Liver (tissue), 9 donors: ENCODE data around the gene IFNA7. TPM values are rescaled to one million over a fixed set of nuclear protein-coding genes. Genes with fewer than 3 reads are reported as not detected.
"Not testable (repeated sequence)": the region's sequence is repeated elsewhere in the genome, so short reads cannot be mapped to it uniquely, and the experiment has no call there.

Experiments used
- DNase-seq: peaks from one replicate; pipeline ENCODE4 v3.0.0-alpha.2; 2017; ENCODE audit warnings: low spot score
- H3K27ac ChIP-seq, 2 donors: one replicate each; pipeline ENCODE4 v1.7.0; 2013; ENCODE audit warnings: inconsistent platforms in 2 of 2, low read length in 2 of 2, control low read depth in 1 of 2, low read depth in 1 of 2, mild to moderate bottlenecking in 1 of 2
- H3K27me3 ChIP-seq, 4 donors: one replicate each; pipeline versions ENCODE4 v1.6.1 to v1.7.0; 2013; ENCODE audit warnings: low read length in 3 of 4, inconsistent platforms in 1 of 4, mild to moderate bottlenecking in 1 of 4, moderate library complexity in 1 of 4; ENCODE audit not compliant: control insufficient read depth in 4 of 4, insufficient read depth in 4 of 4
- H3K36me3 ChIP-seq, 4 donors: one replicate each; pipeline versions ENCODE4 v1.6.1 to v1.7.0; 2013; ENCODE audit warnings: low read length in 3 of 4, mild to moderate bottlenecking in 3 of 4, low read depth in 1 of 4, moderate library complexity in 1 of 4; ENCODE audit not compliant: control insufficient read depth in 4 of 4, insufficient read depth in 3 of 4
- H3K4me1 ChIP-seq, 4 donors: one replicate each; pipeline versions ENCODE4 v1.6.1 to v1.7.0; 2013; ENCODE audit warnings: low read length in 3 of 4, mild to moderate bottlenecking in 3 of 4, moderate library complexity in 1 of 4; ENCODE audit not compliant: control insufficient read depth in 4 of 4, insufficient read depth in 4 of 4
- H3K4me3 ChIP-seq, 3 donors: one replicate each; pipeline versions ENCODE4 v1.6.1 to v1.7.0; 2013; ENCODE audit warnings: low read length in 3 of 3, control low read depth in 1 of 3, low read depth in 1 of 3, mild to moderate bottlenecking in 1 of 3
- H3K9ac ChIP-seq, 2 donors: one replicate each; pipeline ENCODE4 v1.7.0; 2013; ENCODE audit warnings: low read length in 2 of 2, mild to moderate bottlenecking in 2 of 2, moderate library complexity in 2 of 2, control low read depth in 1 of 2, low read depth in 1 of 2
- H3K9me3 ChIP-seq, 4 donors: one replicate each; pipeline versions ENCODE4 v1.6.1 to v1.7.0; 2013; ENCODE audit warnings: low read length in 3 of 4; ENCODE audit not compliant: control insufficient read depth in 4 of 4
- EGR1 ChIP-seq, 2 donors: IDR thresholded peaks; 2 replicates each; pipeline ENCODE4 v1.6.1; 2016 to 2018; ENCODE audit warnings: antibody characterized with exemption in 2 of 2, low read depth in 2 of 2
- FOXA1 ChIP-seq: IDR thresholded peaks from 2 replicates; pipeline ENCODE4 v1.6.1; 2016; ENCODE audit warnings: antibody characterized with exemption
- FOXA2 ChIP-seq: IDR thresholded peaks from 2 replicates; pipeline ENCODE4 v1.6.1; 2016; ENCODE audit warnings: antibody characterized with exemption
- GABPA ChIP-seq, 2 donors: IDR thresholded peaks in 1 of 2; conservative IDR thresholded peaks in 1 of 2; 2 replicates each; pipeline ENCODE4 v1.6.1; 2016; ENCODE audit warnings: antibody characterized with exemption in 2 of 2, mild to moderate bottlenecking in 1 of 2, moderate library complexity in 1 of 2
- HNF4A ChIP-seq, 2 donors: conservative IDR thresholded peaks; 2 replicates each; pipeline ENCODE4 v1.6.1; 2016; ENCODE audit warnings: antibody characterized with exemption in 2 of 2, mild to moderate bottlenecking in 2 of 2
- HNF4G ChIP-seq: IDR thresholded peaks from 2 replicates; pipeline ENCODE4 v1.6.1; 2016; ENCODE audit warnings: antibody characterized with exemption
- JUND ChIP-seq, 2 donors: IDR thresholded peaks; 2 replicates each; pipeline ENCODE4 v1.6.1; 2016; ENCODE audit warnings: antibody characterized with exemption in 2 of 2
- NR2F2 ChIP-seq: IDR thresholded peaks from 2 replicates; pipeline ENCODE4 v1.6.1; 2016; ENCODE audit warnings: antibody characterized with exemption
- RAD21 ChIP-seq, 2 donors: IDR thresholded peaks; 2 replicates each; pipeline ENCODE4 v1.6.1; 2016; ENCODE audit warnings: antibody characterized with exemption in 2 of 2, mild to moderate bottlenecking in 2 of 2
- REST ChIP-seq: IDR thresholded peaks from 2 replicates; pipeline ENCODE4 v1.6.1; 2016; ENCODE audit warnings: antibody characterized with exemption, mild to moderate bottlenecking
- RXRA ChIP-seq, 2 donors: IDR thresholded peaks; 2 replicates each; pipeline ENCODE4 v1.6.1; 2017 to 2018; ENCODE audit warnings: antibody characterized with exemption in 2 of 2, mild to moderate bottlenecking in 1 of 2
- TAF1 ChIP-seq: conservative IDR thresholded peaks from 2 replicates; pipeline ENCODE4 v1.6.1; 2016; ENCODE audit warnings: antibody characterized with exemption, mild to moderate bottlenecking
- WGBS: extraction: QIAGEN DNeasy Blood & Tissue Kit; methylation state at CpG from one replicate; pipeline ENCODE4 v1.1.7; 2013; 5-methylcytosine and 5-hydroxymethylcytosine counted together
- polyA plus RNA-seq, 2 donors: library from polyadenylated mRNA; stranded (reverse) in 1 of 2; unstranded in 1 of 2; fragments of 200-250 nt in 1 of 2; fragments of >200 nt in 1 of 2; fragmentation: Nextera tagmentation in 1 of 2; extraction: Ambion mirVana in 1 of 2; gene quantifications; one replicate each; pipeline versions ENCODE4 v1.2.1 to v1.2.3, GENCODE V29; 2013 to 2015
- total RNA-seq, 2 donors: library from RNA; depleted of rRNA; stranded (reverse); fragments of >200 nt; gene quantifications; one replicate each; pipeline ENCODE4 v1.2.3, GENCODE V29; 2014
- TF ChIP-seq, protein P1 (sequence below): IDR thresholded peaks from 2 replicates; pipeline ENCODE4 v1.6.1; 2016; ENCODE audit warnings: antibody characterized with exemption
- TF ChIP-seq, protein P2 (sequence below): IDR thresholded peaks from 2 replicates; pipeline ENCODE4 v1.6.1; 2016; ENCODE audit warnings: antibody characterized with exemption
- TF ChIP-seq, protein P3 (sequence below): IDR thresholded peaks from 2 replicates; pipeline ENCODE4 v1.6.1; 2016; ENCODE audit warnings: antibody characterized with exemption
- TF ChIP-seq, protein P4 (sequence below): fragments of 150-350 bp; IDR thresholded peaks from 2 replicates; pipeline ENCODE4 v1.5.1; 2017; ENCODE audit warnings: improper control_type of control experiment, low read depth, low read length; ENCODE audit not compliant: missing input control
- donor health status: healthy.
- donor health status: healthy.
- donor health status: healthy.
- donor health status: healthy.
- donor health status: healthy.

IFNA7 gene
- total and polyA plus RNA-seq, 4 donors: not detected

DNA sequence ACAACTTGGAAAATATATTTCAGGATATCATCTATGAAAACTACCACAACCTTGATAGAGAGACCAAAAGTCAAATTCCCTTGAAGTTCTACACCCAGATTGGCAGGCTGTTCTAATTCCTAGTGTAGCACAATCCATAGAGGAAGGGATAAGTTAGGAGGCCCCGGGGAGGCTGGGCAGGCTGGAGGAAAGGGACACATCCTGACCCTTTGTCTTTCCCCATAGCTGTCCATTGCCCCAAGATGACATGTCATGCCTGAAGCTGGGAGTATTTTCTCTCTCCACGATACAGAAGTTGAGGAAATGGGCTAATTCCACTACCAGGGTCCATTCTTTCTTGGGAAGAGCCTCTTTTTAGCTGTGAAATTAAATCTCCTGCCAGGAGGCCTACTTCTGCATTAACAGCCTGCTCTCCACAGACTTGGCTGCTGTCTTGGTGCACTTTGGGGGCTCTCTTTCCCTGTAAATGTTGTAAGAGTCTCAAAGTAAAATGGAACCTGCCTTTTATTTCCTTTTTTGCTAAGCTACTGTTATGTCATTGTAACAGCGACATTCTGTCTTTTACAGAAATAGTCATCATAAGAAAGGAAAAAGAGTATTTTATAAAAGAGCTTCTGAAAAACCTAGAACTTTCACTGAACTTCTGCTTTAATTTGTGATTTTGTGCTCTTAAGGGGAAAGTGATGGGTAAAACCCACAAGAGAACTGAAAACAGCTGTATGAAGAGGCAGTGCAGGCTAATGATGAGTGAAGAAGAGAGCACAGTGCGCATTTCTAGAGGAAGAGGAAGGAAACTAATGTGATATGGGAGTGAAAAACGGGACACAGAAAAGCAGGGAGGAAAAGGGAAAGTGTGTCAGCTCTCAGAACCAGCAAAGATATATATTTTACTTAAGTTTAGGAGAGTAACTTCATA is 11.7 kb upstream of the IFNA7 start:
- H3K4me1 ChIP-seq, H3K4me3 ChIP-seq, H3K9me3 ChIP-seq, H3K36me3 ChIP-seq, DNase-seq, H3K9ac ChIP-seq, H3K27ac ChIP-seq, H3K27me3 ChIP-seq: not testable (repeated sequence)
- peak; percentile 27 to 36 for TF ChIP-seq RAD21 (IDR thresholded peaks at IDR 0.05)
- peak in 1 of 2 donors; percentile 16 for TF ChIP-seq HNF4A (conservative IDR thresholded peaks at IDR 0.05)
- 41% methylated on average over 5 of the region's 5 CpGs for WGBS

- not testable (repeated sequence) for H3K9me3 ChIP-seq, H3K27me3 ChIP-seq, H3K27ac ChIP-seq, H3K36me3 ChIP-seq, H3K4me3 ChIP-seq, H3K9ac ChIP-seq, DNase-seq, H3K4me1 ChIP-seq
- 63% methylated on average over 2 of the region's 2 CpGs for WGBS
Observed at GRCh38 chr9:21212160-21212559, 10.2 kb upstream of the IFNA7 start.

DNA sequence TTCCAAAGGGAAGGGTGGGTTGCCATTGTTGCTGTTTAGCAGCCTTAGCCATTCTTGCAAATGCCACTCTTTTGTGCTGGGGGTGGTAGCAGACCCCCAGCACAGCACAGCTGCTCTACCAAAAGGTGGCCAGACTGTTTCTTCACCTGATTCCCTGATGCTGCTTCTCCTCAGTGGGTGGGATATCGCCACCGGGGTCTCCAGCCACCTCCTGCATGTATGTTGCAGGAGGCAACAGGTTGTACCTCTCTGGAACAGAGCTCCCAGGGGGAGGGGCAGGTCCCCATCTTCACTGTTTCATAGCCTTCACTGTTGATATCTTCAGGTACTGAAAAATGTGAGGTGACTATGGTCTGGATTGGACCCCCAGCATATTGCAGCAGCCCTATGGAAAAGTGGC is 8.8 kb upstream of the IFNA7 start:
- not testable (repeated sequence) for H3K36me3 ChIP-seq, H3K4me1 ChIP-seq, H3K9me3 ChIP-seq, H3K27me3 ChIP-seq, H3K4me3 ChIP-seq, DNase-seq, H3K9ac ChIP-seq, H3K27ac ChIP-seq
- WGBS: 76% methylated on average over 2 of the region's 2 CpGs

GRCh38 chr9:21210311-21210710 is 8.3 kb upstream of the IFNA7 start:
- no peak overlapping the region for H3K9ac ChIP-seq
- no peaks in the 10 kb centered on the region for H3K36me3 ChIP-seq
- H3K27ac ChIP-seq: no peak overlapping the region
- no peaks in the 10 kb centered on the region for H3K4me1 ChIP-seq
- no peak overlapping the region for H3K4me3 ChIP-seq
- WGBS: 91% methylated on average over 7 of the region's 7 CpGs
- no peaks in the 10 kb centered on the region for H3K27me3 ChIP-seq
- H3K9me3 ChIP-seq: no peaks in the 10 kb centered on the region
- no peak for DNase-seq
- TF ChIP-seq RXRA (IDR thresholded peaks at IDR 0.05) (no peak), HNF4A (conservative IDR thresholded peaks at IDR 0.05) (no peak), NR2F2 (no peak), GABPA (IDR thresholded peaks at IDR 0.05 in 1 of 2, conservative IDR thresholded peaks at IDR 0.05 in 1 of 2) (no peak), FOXA1 (no peak), JUND (IDR thresholded peaks at IDR 0.05) (no peak), EGR1 (IDR thresholded peaks at IDR 0.05; ENCODE audit: low read depth in 2 of 2) (no peak), HNF4G (no peak), REST (no peak), FOXA2 (no peak), TAF1 (no peak)
- TF ChIP-seq, protein P1, sequence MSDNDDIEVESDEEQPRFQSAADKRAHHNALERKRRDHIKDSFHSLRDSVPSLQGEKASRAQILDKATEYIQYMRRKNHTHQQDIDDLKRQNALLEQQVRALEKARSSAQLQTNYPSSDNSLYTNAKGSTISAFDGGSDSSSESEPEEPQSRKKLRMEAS: no peak
- TF ChIP-seq, protein P2, sequence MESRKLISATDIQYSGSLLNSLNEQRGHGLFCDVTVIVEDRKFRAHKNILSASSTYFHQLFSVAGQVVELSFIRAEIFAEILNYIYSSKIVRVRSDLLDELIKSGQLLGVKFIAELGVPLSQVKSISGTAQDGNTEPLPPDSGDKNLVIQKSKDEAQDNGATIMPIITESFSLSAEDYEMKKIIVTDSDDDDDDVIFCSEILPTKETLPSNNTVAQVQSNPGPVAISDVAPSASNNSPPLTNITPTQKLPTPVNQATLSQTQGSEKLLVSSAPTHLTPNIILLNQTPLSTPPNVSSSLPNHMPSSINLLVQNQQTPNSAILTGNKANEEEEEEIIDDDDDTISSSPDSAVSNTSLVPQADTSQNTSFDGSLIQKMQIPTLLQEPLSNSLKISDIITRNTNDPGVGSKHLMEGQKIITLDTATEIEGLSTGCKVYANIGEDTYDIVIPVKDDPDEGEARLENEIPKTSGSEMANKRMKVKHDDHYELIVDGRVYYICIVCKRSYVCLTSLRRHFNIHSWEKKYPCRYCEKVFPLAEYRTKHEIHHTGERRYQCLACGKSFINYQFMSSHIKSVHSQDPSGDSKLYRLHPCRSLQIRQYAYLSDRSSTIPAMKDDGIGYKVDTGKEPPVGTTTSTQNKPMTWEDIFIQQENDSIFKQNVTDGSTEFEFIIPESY: no peak
- TF ChIP-seq, protein P3, sequence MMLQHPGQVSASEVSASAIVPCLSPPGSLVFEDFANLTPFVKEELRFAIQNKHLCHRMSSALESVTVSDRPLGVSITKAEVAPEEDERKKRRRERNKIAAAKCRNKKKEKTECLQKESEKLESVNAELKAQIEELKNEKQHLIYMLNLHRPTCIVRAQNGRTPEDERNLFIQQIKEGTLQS: no peak
- TF ChIP-seq, protein P4, sequence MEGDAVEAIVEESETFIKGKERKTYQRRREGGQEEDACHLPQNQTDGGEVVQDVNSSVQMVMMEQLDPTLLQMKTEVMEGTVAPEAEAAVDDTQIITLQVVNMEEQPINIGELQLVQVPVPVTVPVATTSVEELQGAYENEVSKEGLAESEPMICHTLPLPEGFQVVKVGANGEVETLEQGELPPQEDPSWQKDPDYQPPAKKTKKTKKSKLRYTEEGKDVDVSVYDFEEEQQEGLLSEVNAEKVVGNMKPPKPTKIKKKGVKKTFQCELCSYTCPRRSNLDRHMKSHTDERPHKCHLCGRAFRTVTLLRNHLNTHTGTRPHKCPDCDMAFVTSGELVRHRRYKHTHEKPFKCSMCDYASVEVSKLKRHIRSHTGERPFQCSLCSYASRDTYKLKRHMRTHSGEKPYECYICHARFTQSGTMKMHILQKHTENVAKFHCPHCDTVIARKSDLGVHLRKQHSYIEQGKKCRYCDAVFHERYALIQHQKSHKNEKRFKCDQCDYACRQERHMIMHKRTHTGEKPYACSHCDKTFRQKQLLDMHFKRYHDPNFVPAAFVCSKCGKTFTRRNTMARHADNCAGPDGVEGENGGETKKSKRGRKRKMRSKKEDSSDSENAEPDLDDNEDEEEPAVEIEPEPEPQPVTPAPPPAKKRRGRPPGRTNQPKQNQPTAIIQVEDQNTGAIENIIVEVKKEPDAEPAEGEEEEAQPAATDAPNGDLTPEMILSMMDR: no peak
